Common myeloid progenitor, CD34-positive (primary cell): ENCODE data around the gene MBD3.

Experiments used
- CTCF ChIA-PET: fragments of 350-600 bp; sonication (Branson Sonifier 250); formaldehyde crosslinking; loops from one replicate; lab custom pipeline; 2021; ENCODE audit warnings: antibody characterized with exemption; lab: Charles Lee
- POLR2A ChIA-PET: fragments of 350-600 bp; sonication (Branson Sonifier 250); formaldehyde crosslinking; loops from one replicate; lab custom pipeline; 2021; ENCODE audit warnings: antibody characterized with exemption; lab: Charles Lee
- DNase-seq, 3 donors: peaks; one replicate each; pipeline versions ENCODE4 v3.0.0 to v3.0.0-alpha.2; 2013
- H3K27ac ChIP-seq, 2 experiments: 1 replicate in 1 of 2; 2 replicates in 1 of 2; pipeline ENCODE4 v1.7.0; 2013; ENCODE audit warnings: inconsistent platforms in 2 of 2, low read length in 2 of 2, mild to moderate bottlenecking in 2 of 2, low read depth in 1 of 2, moderate library complexity in 1 of 2; ENCODE audit not compliant: severe bottlenecking in 2 of 2, insufficient read depth in 1 of 2, poor library complexity in 1 of 2
- H3K27me3 ChIP-seq, 5 experiments: replicated peaks in 2 of 5; 1 replicate in 3 of 5; 2 replicates in 2 of 5; pipeline versions ENCODE4 v1.6.1 to v1.7.0; 2013; ENCODE audit warnings: low read length in 4 of 5, mild to moderate bottlenecking in 2 of 5, moderate library complexity in 2 of 5, inconsistent platforms in 1 of 5; ENCODE audit not compliant: insufficient read depth in 5 of 5, control insufficient read depth in 4 of 5
- H3K36me3 ChIP-seq, 4 experiments: 1 replicate in 2 of 4; 2 replicates in 2 of 4; pipeline versions ENCODE4 v1.6.1 to v1.7.0; 2013; ENCODE audit warnings: low read length in 3 of 4, control low read depth in 1 of 4, mild to moderate bottlenecking in 1 of 4; ENCODE audit not compliant: control insufficient read depth in 4 of 4, insufficient read depth in 4 of 4
- H3K4me1 ChIP-seq, 4 experiments: 1 replicate in 3 of 4; 2 replicates in 1 of 4; pipeline versions ENCODE4 v1.6.1 to v1.7.1; 2013; ENCODE audit warnings: low read length in 3 of 4, mild to moderate bottlenecking in 3 of 4, control low read depth in 1 of 4, inconsistent platforms in 1 of 4, moderate library complexity in 1 of 4; ENCODE audit not compliant: control insufficient read depth in 4 of 4, insufficient read depth in 4 of 4; ENCODE audit errors: control extremely low read depth in 1 of 4
- H3K4me3 ChIP-seq, 7 experiments: 1 replicate in 4 of 7; 2 replicates in 3 of 7; pipeline versions ENCODE4 v1.5.1 to v1.7.0; 2013; ENCODE audit warnings: mild to moderate bottlenecking in 7 of 7, low read length in 6 of 7, moderate library complexity in 6 of 7, inconsistent platforms in 2 of 7, low read depth in 2 of 7, control low read depth in 1 of 7; ENCODE audit not compliant: insufficient read depth in 4 of 7, control insufficient read depth in 1 of 7; ENCODE audit errors: extremely low read depth in 1 of 7
- H3K9me3 ChIP-seq, 5 experiments: 1 replicate in 4 of 5; 2 replicates in 1 of 5; pipeline versions ENCODE4 v1.6.1 to v1.7.1; 2013; ENCODE audit warnings: low read length in 4 of 5, mild to moderate bottlenecking in 2 of 5, inconsistent platforms in 1 of 5, low read depth in 1 of 5, moderate library complexity in 1 of 5; ENCODE audit not compliant: control insufficient read depth in 4 of 5, insufficient read depth in 2 of 5; ENCODE audit errors: control extremely low read depth in 1 of 5
- WGBS: methylation state at CpG from one replicate; pipeline ENCODE4 v1.1.5; 2013; ENCODE audit not compliant: insufficient coverage; 5-methylcytosine and 5-hydroxymethylcytosine counted together

Gene MBD3

GRCh38 chr19:1572795-1573194 is 19.9 kb downstream of the MBD3 start:
- Histone ChIP-seq H3K9me3 (no peaks in the 10 kb centered on the region), H3K27ac (no peak overlapping the region), H3K27me3 (peaks cover 0 to 9% (median 0%) of the 10 kb centered on the region in 5 experiments), H3K36me3 (peaks cover 0 to 20% (median 13%) of the 10 kb centered on the region in 4 experiments), H3K4me3 (no peak overlapping the region), H3K4me1 (peaks cover 0 to 6% (median 2%) of the 10 kb centered on the region in 4 experiments)
- ChIA-PET POLR2A (no interaction called here), CTCF (interaction anchor here (1.1 kb wide), 1 partner anchor 18 kb away, joined by 3 read pairs; no protein-coding TSS in a partner anchor)
- no peak for DNase-seq
- WGBS = 97% methylated on average over 9 of the region's 9 CpGs

GRCh38 chr19:1571358-1571757 is 21.3 kb downstream of the MBD3 start:
- ChIA-PET CTCF (no interaction called here), POLR2A (no interaction called here)
- Histone ChIP-seq H3K4me3 (no peak overlapping the region), H3K9me3 (no peaks in the 10 kb centered on the region), H3K27me3 (peaks cover 0 to 15% (median 0%) of the 10 kb centered on the region in 5 experiments), H3K27ac (no peak overlapping the region), H3K36me3 (peaks cover 0 to 6% (median 4%) of the 10 kb centered on the region in 4 experiments), H3K4me1 (peaks cover 0 to 14% (median 6%) of the 10 kb centered on the region in 4 experiments)
- 96% methylated on average over 12 of the region's 12 CpGs for WGBS
- DNase-seq = no peak

- Histone ChIP-seq H3K4me3 (no peak overlapping the region), H3K36me3 (peaks cover 0 to under 1% (median under 1%) of the 10 kb centered on the region in 4 experiments), H3K4me1 (peaks cover 0 to 14% (median 6%) of the 10 kb centered on the region in 4 experiments), H3K27ac (no peak overlapping the region), H3K27me3 (peaks cover 0 to 17% (median 3%) of the 10 kb centered on the region in 5 experiments), H3K9me3 (no peaks in the 10 kb centered on the region)
- ChIA-PET POLR2A (no interaction called here), CTCF (no interaction called here)
- DNase-seq = no peak
- 95% methylated on average over 11 of the region's 13 CpGs for WGBS
Measured at GRCh38 chr19:1570836-1571235, 21.8 kb downstream of the MBD3 start.

GRCh38 chr19:1569997-1570396 is 22.7 kb downstream of the MBD3 start:
- DNase-seq = no peak
- no peak overlapping the region for H3K27ac ChIP-seq
- no peak overlapping the region for H3K4me3 ChIP-seq
- no peaks in the 10 kb centered on the region for H3K36me3 ChIP-seq
- ChIA-PET CTCF (no interaction called here), POLR2A (interaction anchor here (0.7 kb wide), 1 partner anchor 21 kb away, joined by 3 read pairs; no protein-coding TSS in a partner anchor)
- H3K27me3 ChIP-seq = peaks cover 0 to 22% (median 5%) of the 10 kb centered on the region in 5 experiments
- H3K4me1 ChIP-seq = peaks cover 0 to 14% (median 6%) of the 10 kb centered on the region in 4 experiments
- WGBS = 67% methylated on average over 3 of the region's 4 CpGs
- no peaks in the 10 kb centered on the region for H3K9me3 ChIP-seq

- POLR2A ChIA-PET = no interaction called here
Measured at GRCh38 chr19:1568320-1569019, 24.2 kb downstream of the MBD3 start, which contains the start of gene MEX3D. Gene MEX3D (minus strand): TSS chr19:1568325. CDS start chr19:1568058, 267 bp downstream.

GRCh38 chr19:1567848-1568227 is 24.8 kb downstream of the MBD3 start:
- no peak for DNase-seq
- Histone ChIP-seq H3K9me3 (peaks cover 0 to 1% (median 0%) of the 10 kb centered on the region in 5 experiments), H3K4me1 (peaks cover 0 to 14% (median 6%) of the 10 kb centered on the region in 4 experiments), H3K27ac (no peak overlapping the region), H3K4me3 (no peak overlapping the region), H3K36me3 (no peaks in the 10 kb centered on the region), H3K27me3 (peaks cover 0 to 22% (median 5%) of the 10 kb centered on the region in 5 experiments)
- 3% methylated on average over 8 of the region's 73 CpGs for WGBS
- ChIA-PET CTCF (no interaction called here), POLR2A (no interaction called here)

More at GRCh38 chr19:1568320-1569019, 24.2 kb downstream of the MBD3 start, which contains the start of gene MEX3D:
- Histone ChIP-seq H3K27ac (no peak within 1 kb of the TSS), H3K27me3 (peaks cover 0 to 22% (median 5%) of the 10 kb centered on the region in 5 experiments), H3K4me1 (peaks cover 0 to 14% (median 6%) of the 10 kb centered on the region in 4 experiments), H3K9me3 (peaks cover 0 to 1% (median 0%) of the 10 kb centered on the region in 5 experiments), H3K36me3 (no peaks in the 10 kb centered on the region), H3K4me3 (peak within 1 kb of the TSS in 4 of 7 experiments; percentile 42 to 54 (median 50))
- 9% methylated on average over 35 of the region's 63 CpGs for WGBS
- CTCF ChIA-PET = no interaction called here
- DNase-seq = peak; percentile 53 to 78 (median 67)
